Right lobe of liver (tissue), 6 donors: ENCODE measurements around the gene UCN2. TPM values are rescaled to one million over a fixed set of nuclear protein-coding genes. Genes with fewer than 3 reads are reported as not detected.

ENCODE experiments used
- ATAC-seq, 4 donors: fragments of 200-7000 bp; cut with Tn5 transposase; one replicate each; pipeline ENCODE4 v1.9.1; 2020; ENCODE audit warnings: mild to moderate bottlenecking in 4 of 4, moderate library complexity in 4 of 4
- DNase-seq, 3 donors: peaks; one replicate each; pipeline ENCODE4 v3.0.0-alpha.2; 2020
- H3K27ac ChIP-seq, 3 donors: fragments of 200-600 bp; one replicate each; pipeline ENCODE4 v1.8.0; 2022
- H3K27me3 ChIP-seq, 2 donors: fragments of 200-600 bp; one replicate each; pipeline ENCODE4 v1.8.0; 2022
- H3K36me3 ChIP-seq, 4 donors: fragments of 200-600 bp; sonication (generic) in 1 of 4; one replicate each; pipeline versions ENCODE4 v1.5.1 to v1.8.0; 2017 to 2022; ENCODE audit warnings: control low read depth in 1 of 4
- H3K4me1 ChIP-seq, 4 donors: fragments of 200-600 bp; sonication (generic) in 1 of 4; one replicate each; pipeline versions ENCODE4 v1.5.1 to v1.8.0; 2017 to 2022; ENCODE audit warnings: control low read depth in 1 of 4
- H3K4me3 ChIP-seq, 3 donors: fragments of 200-600 bp; one replicate each; pipeline ENCODE4 v1.8.0; 2022
- H3K9me3 ChIP-seq, 4 donors: fragments of 200-600 bp; sonication (generic) in 1 of 4; one replicate each; pipeline versions ENCODE4 v1.5.1 to v1.8.0; 2017 to 2022; ENCODE audit warnings: control low read depth in 1 of 4
- CTCF ChIP-seq, 4 donors: fragments of 200-600 bp in 3 of 4; fragments of 450-650 bp in 1 of 4; IDR thresholded peaks; one replicate each; pipeline versions ENCODE4 v1.5.1 to v1.8.0; 2016 to 2022; ENCODE audit warnings: antibody characterized with exemption in 4 of 4, mild to moderate bottlenecking in 2 of 4
- POLR2A ChIP-seq: fragments of 450-650 bp; IDR thresholded peaks from one replicate; pipeline ENCODE4 v1.6.1; 2017; ENCODE audit warnings: antibody characterized with exemption, mild to moderate bottlenecking
- WGBS: methylation state at CpG from one replicate; pipeline ENCODE4 v1.1.6; 2018; ENCODE audit warnings: low coverage, low lambda C conversion rate; ENCODE audit not compliant: insufficient coverage; ENCODE audit errors: missing lambda C conversion rate; 5-methylcytosine and 5-hydroxymethylcytosine counted together
- intact Hi-C, 2 donors: fragments of 100-400 bp; cut with DNase I; formaldehyde crosslinking; loops; one replicate each; pipeline versions ENCODE4 v1.11.2 to v1.14.1; 2022
- total RNA-seq, 6 experiments: library from RNA; depleted of rRNA in 2 of 6; stranded (reverse); fragments of >200 nt in 2 of 6; fragmentation: NEBNext Ultra II Directional in 3 of 6; extraction: Animal tissue kit (Norgen Biotek cat#: 25700) in 3 of 6; gene quantifications; one replicate each; pipeline versions ENCODE4 v1.1.0 to v1.2.4, GENCODE V29; 2016 to 2023
- donor health status: DM: no; HTN: yes; CAD: no.
- donor health status: DM: no; HTN: no; CAD: no.
- donor health status: DM: no; HTN: no; CAD: no.
- donor health status: DM: no; HTN: yes; CAD: no.
- donor health status: DM: no; HTN: yes; CAD: no.

Gene UCN2
- total RNA-seq, 6 experiments from 2014 or later = not detected

- WGBS = no CpG with 5 or more reads among the region's 7 CpGs
- ATAC-seq = no peak
These were observed 8.9 kb upstream of the UCN2 start for GRCh38 chr3:48572517-48572916.

DNA sequence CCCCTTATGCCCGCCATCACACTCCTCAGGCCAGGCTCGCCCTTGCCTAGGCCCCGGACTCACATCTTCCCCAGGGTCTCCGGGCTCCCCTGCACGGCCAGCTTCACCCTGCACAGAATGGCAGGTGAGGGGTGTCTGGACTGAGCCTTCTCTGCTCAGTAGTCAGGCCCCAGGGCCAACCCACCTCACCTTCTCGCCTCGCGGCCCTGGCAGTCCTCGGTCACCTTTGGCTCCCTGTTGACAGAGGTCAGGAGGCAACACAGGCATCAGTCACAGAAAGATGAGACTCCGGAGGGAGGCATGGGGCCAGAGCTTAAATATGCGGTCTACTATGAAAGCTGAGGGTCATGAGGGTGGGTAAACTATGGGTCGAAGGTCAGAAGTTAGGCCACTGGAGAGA is 8.4 kb upstream of the UCN2 start:
- no peaks in the 10 kb centered on the region for H3K4me1 ChIP-seq
- WGBS = 33% methylated on average over 2 of the region's 12 CpGs
- ATAC-seq (no peak), DNase-seq (no peak)
- intact Hi-C loops = no loop called here
- H3K27ac ChIP-seq = no peak overlapping the region
- TF ChIP-seq POLR2A (no peak), CTCF (IDR thresholded peaks at IDR 0.05) (no peak)
- no peaks in the 10 kb centered on the region for H3K27me3 ChIP-seq
- H3K4me3 ChIP-seq = no peak overlapping the region
- no peaks in the 10 kb centered on the region for H3K9me3 ChIP-seq
- H3K36me3 ChIP-seq = no peaks in the 10 kb centered on the region

More at GRCh38 chr3:48572517-48572916, 8.9 kb upstream of the UCN2 start:
- H3K27me3 ChIP-seq = no peaks in the 10 kb centered on the region
- H3K4me1 ChIP-seq = no peaks in the 10 kb centered on the region
- no peaks in the 10 kb centered on the region for H3K36me3 ChIP-seq
- H3K27ac ChIP-seq = no peak overlapping the region
- no peaks in the 10 kb centered on the region for H3K9me3 ChIP-seq
- intact Hi-C loops = no loop called here
- H3K4me3 ChIP-seq = no peak overlapping the region
- DNase-seq = no peak
- no peak for TF ChIP-seq CTCF (IDR thresholded peaks at IDR 0.05)
- no peak for TF ChIP-seq POLR2A

DNA sequence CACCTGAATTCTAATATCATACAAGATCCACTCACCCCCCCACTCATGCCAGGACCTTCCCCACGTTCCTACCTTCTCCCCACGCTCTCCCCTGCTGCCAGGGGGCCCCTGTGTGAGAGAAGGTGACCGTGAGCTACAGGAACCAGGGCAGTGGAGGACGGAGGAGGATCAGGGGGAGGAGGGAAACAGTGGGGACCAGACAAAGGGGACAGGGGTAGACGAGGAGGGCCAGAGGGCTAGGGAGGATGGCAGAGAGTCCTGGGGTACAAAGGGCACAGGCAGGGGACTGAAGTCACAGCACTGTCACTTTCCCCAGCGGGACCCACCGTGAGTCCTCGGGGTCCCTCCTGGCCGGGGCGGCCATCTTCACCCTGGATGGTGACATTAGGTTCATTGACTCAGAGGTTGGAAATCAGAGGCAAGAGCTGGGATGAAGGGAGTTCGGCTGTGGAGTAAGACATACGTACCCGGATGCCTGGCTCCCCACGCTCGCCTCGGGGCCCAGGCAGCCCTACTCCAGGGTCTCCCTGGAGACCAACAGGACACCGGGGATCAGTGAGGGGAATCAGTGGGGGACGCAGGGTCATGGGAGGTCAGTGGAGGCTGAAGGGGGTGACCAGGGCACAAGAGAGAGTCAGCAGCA is 6.3 kb upstream of the UCN2 start:
- H3K4me1 ChIP-seq = no peaks in the 10 kb centered on the region
- intact Hi-C loops = no loop called here
- H3K27ac ChIP-seq = no peak overlapping the region
- H3K36me3 ChIP-seq = no peaks in the 10 kb centered on the region
- H3K4me3 ChIP-seq = no peak overlapping the region
- 85% methylated on average over 5 of the region's 18 CpGs for WGBS
- no peaks in the 10 kb centered on the region for H3K27me3 ChIP-seq
- no peaks in the 10 kb centered on the region for H3K9me3 ChIP-seq
- ATAC-seq = no peak
- DNase-seq = no peak
- TF ChIP-seq CTCF (IDR thresholded peaks at IDR 0.05) = no peak
- no peak for TF ChIP-seq POLR2A

- Histone ChIP-seq H3K4me3 (no peak overlapping the region), H3K36me3 (no peaks in the 10 kb centered on the region), H3K27me3 (no peaks in the 10 kb centered on the region), H3K27ac (no peak overlapping the region), H3K9me3 (no peaks in the 10 kb centered on the region), H3K4me1 (no peaks in the 10 kb centered on the region)
- TF ChIP-seq POLR2A = no peak
- no peak for TF ChIP-seq CTCF (IDR thresholded peaks at IDR 0.05)
- intact Hi-C loops = no loop called here
- WGBS = 73% methylated on average over 3 of the region's 10 CpGs
- ATAC-seq (no peak), DNase-seq (no peak)
These were observed 5.8 kb upstream of the UCN2 start for GRCh38 chr3:48569400-48569799.

- Histone ChIP-seq H3K4me1 (no peaks in the 10 kb centered on the region), H3K36me3 (no peaks in the 10 kb centered on the region), H3K27ac (no peak overlapping the region), H3K27me3 (no peaks in the 10 kb centered on the region), H3K9me3 (no peaks in the 10 kb centered on the region), H3K4me3 (no peak overlapping the region)
- DNase-seq = no peak
- no CpG with 5 or more reads among the region's 7 CpGs for WGBS
- TF ChIP-seq CTCF (IDR thresholded peaks at IDR 0.05) (no peak), POLR2A (no peak)
- intact Hi-C loops = no loop called here
- ATAC-seq = no peak
These were observed 4.9 kb upstream of the UCN2 start for GRCh38 chr3:48568476-48568875.
